H1 (cell line): ENCODE data around the gene UBL4A. TPM values are rescaled to one million over a fixed set of nuclear protein-coding genes. Genes with fewer than 3 reads are reported as not detected.

Experiments
- CTCF ChIA-PET: fragments of 300-600 bp; sonication (Branson Sonifier 250); formaldehyde crosslinking; loops from one replicate; lab custom pipeline; 2021; ENCODE audit not compliant: partially characterized antibody; lab: Charles Lee
- POLR2A ChIA-PET: fragments of 300-600 bp; sonication (Branson Sonifier 250); formaldehyde crosslinking; loops from one replicate; lab custom pipeline; 2021; ENCODE audit warnings: inconsistent platforms; ENCODE audit not compliant: partially characterized antibody; lab: Charles Lee
- DNase-seq, 2 experiments: peaks; one replicate each; pipeline versions ENCODE4 v3.0.0 to v3.0.0-alpha.2; 2010 to 2022; ENCODE audit warnings: low spot score in 2 of 2, low read depth in 1 of 2, mixed read lengths in 1 of 2
- FAIRE-seq: peaks from 2 replicates; lab custom pipeline; 2011; peaks lifted over from hg19 to GRCh38; lab: Jason Lieb, UNC
- H2AFZ ChIP-seq: 2 replicates; pipeline ENCODE4 v1.8.1; 2012; ENCODE audit warnings: low read length, inconsistent platforms
- H2AK5ac ChIP-seq: 2 replicates; pipeline ENCODE4 v1.6.1; 2013; ENCODE audit warnings: low read depth, low read length
- H2BK120ac ChIP-seq: replicated peaks from 2 replicates; pipeline ENCODE3; 2013; ENCODE audit warnings: low read depth, low read length, inconsistent platforms
- H2BK12ac ChIP-seq: 2 replicates; pipeline ENCODE4 v1.6.1; 2013; ENCODE audit warnings: low read depth, low read length
- H2BK15ac ChIP-seq: 2 replicates; pipeline ENCODE4 v1.6.1; 2013; ENCODE audit warnings: low read length
- H2BK20ac ChIP-seq: 2 replicates; pipeline ENCODE4 v1.6.1; 2013; ENCODE audit warnings: low read length
- H2BK5ac ChIP-seq: 2 replicates; pipeline ENCODE4 v1.6.1; 2013; ENCODE audit warnings: low read depth, low read length
- H3K14ac ChIP-seq: 2 replicates; pipeline ENCODE4 v1.6.1; 2013; ENCODE audit warnings: inconsistent platforms; ENCODE audit not compliant: insufficient read length
- H3K18ac ChIP-seq: 2 replicates; pipeline ENCODE4 v1.6.1; 2013; ENCODE audit warnings: low read length; ENCODE audit errors: extremely low read depth
- H3K23ac ChIP-seq: 2 replicates; pipeline ENCODE4 v1.6.1; 2013; ENCODE audit warnings: inconsistent platforms; ENCODE audit not compliant: insufficient read length
- H3K23me2 ChIP-seq: 2 replicates; pipeline ENCODE4 v1.6.1; 2013; ENCODE audit warnings: low read depth, low read length
- H3K27ac ChIP-seq: 2 replicates; pipeline ENCODE4 v1.6.1; 2011; ENCODE audit warnings: low read depth, low read length, inconsistent platforms
- H3K27me3 ChIP-seq, 4 experiments: replicated peaks in 1 of 4; 1 replicate in 1 of 4; 2 replicates in 3 of 4; pipeline versions ENCODE4 v1.6.1 to v1.8.1; 2011 to 2013; ENCODE audit warnings: low read length in 3 of 4, mild to moderate bottlenecking in 3 of 4, inconsistent platforms in 2 of 4, mixed read lengths in 2 of 4, moderate library complexity in 1 of 4; ENCODE audit not compliant: control insufficient read depth in 3 of 4, insufficient read depth in 3 of 4; ENCODE audit errors: extremely low read depth in 1 of 4
- H3K36me3 ChIP-seq, 4 experiments: 2 replicates each; pipeline versions ENCODE4 v1.6.1 to v1.8.1; 2011 to 2013; ENCODE audit warnings: mild to moderate bottlenecking in 4 of 4, low read length in 3 of 4, moderate library complexity in 2 of 4, control low read depth in 1 of 4, inconsistent platforms in 1 of 4; ENCODE audit not compliant: insufficient read depth in 4 of 4, control insufficient read depth in 2 of 4
- H3K4ac ChIP-seq: replicated peaks from 2 replicates; pipeline ENCODE3; 2013; ENCODE audit warnings: low read length, low read depth, mixed read lengths, inconsistent platforms; ENCODE audit not compliant: insufficient read length
- H3K4me1 ChIP-seq, 4 experiments: replicated peaks in 1 of 4; 1 replicate in 1 of 4; 2 replicates in 3 of 4; pipeline versions ENCODE4 v1.6.1 to v1.8.1; 2011 to 2013; ENCODE audit warnings: low read length in 3 of 4, inconsistent platforms in 2 of 4, mixed read lengths in 1 of 4; ENCODE audit not compliant: insufficient read depth in 4 of 4, control insufficient read depth in 3 of 4
- H3K4me2 ChIP-seq, 2 experiments: 2 replicates each; pipeline versions ENCODE4 v1.6.1 to v1.8.1; 2011 to 2013; ENCODE audit warnings: low read depth in 2 of 2, low read length in 2 of 2, control low read depth in 1 of 2, inconsistent platforms in 1 of 2, mild to moderate bottlenecking in 1 of 2; ENCODE audit not compliant: insufficient read depth in 1 of 2
- H3K4me3 ChIP-seq, 4 experiments: fragments of 200-600, 300-600 bp in 1 of 4; sonication (generic), shearing (Covaris generic), sonication (Bioruptor Twin) in 1 of 4; 2 replicates each; pipeline versions ENCODE4 v1.5.1 to v1.8.1; 2011 to 2016; ENCODE audit warnings: low read length in 4 of 4, low read depth in 3 of 4, control low read depth in 2 of 4, inconsistent platforms in 2 of 4, mild to moderate bottlenecking in 2 of 4, mixed read lengths in 1 of 4, moderate library complexity in 1 of 4; ENCODE audit not compliant: insufficient read depth in 2 of 4; ENCODE audit errors: extremely low read depth in 1 of 4
- H3K56ac ChIP-seq: replicated peaks from 2 replicates; pipeline ENCODE3; 2013; ENCODE audit warnings: low read depth, mild to moderate bottlenecking, mixed read lengths, low read length, inconsistent platforms; ENCODE audit not compliant: insufficient read length
- H3K79me1 ChIP-seq: 2 replicates; pipeline ENCODE4 v1.6.1; 2013; ENCODE audit warnings: low read depth, low read length, control low read depth
- H3K79me2 ChIP-seq, 2 experiments: 2 replicates each; pipeline versions ENCODE4 v1.6.1 to v1.8.1; 2012 to 2013; ENCODE audit warnings: low read length in 2 of 2, mild to moderate bottlenecking in 2 of 2, inconsistent platforms in 1 of 2; ENCODE audit not compliant: insufficient read depth in 2 of 2, control insufficient read depth in 1 of 2
- H3K9ac ChIP-seq, 4 experiments: replicated peaks in 1 of 4; 1 replicate in 1 of 4; 2 replicates in 3 of 4; pipeline versions ENCODE4 v1.6.1 to v1.8.1; 2011 to 2013; ENCODE audit warnings: low read depth in 3 of 4, low read length in 3 of 4, control low read depth in 2 of 4, mild to moderate bottlenecking in 2 of 4, moderate library complexity in 2 of 4, inconsistent platforms in 1 of 4; ENCODE audit errors: extremely low read depth in 1 of 4
- H3K9me3 ChIP-seq, 2 experiments: 2 replicates each; pipeline versions ENCODE4 v1.6.1 to v1.8.1; 2012 to 2013; ENCODE audit warnings: mild to moderate bottlenecking in 2 of 2, moderate library complexity in 2 of 2, control low read depth in 1 of 2, inconsistent platforms in 1 of 2, low read depth in 1 of 2, low read length in 1 of 2, mixed read lengths in 1 of 2; ENCODE audit not compliant: insufficient read depth in 2 of 2
- H4K20me1 ChIP-seq, 2 experiments: replicated peaks in 1 of 2; 2 replicates each; pipeline versions ENCODE3 to v1.8.1; 2011 to 2013; ENCODE audit warnings: inconsistent platforms in 2 of 2, low read length in 2 of 2, mild to moderate bottlenecking in 1 of 2; ENCODE audit not compliant: insufficient read depth in 2 of 2, control insufficient read depth in 1 of 2
- H4K5ac ChIP-seq: 2 replicates; pipeline ENCODE4 v1.6.1; 2013; ENCODE audit warnings: low read length, low read depth, mixed read lengths, inconsistent platforms; ENCODE audit not compliant: insufficient read length
- H4K8ac ChIP-seq: 2 replicates; pipeline ENCODE4 v1.8.0; 2013; ENCODE audit warnings: mild to moderate bottlenecking, moderate library complexity, low read length, inconsistent platforms; ENCODE audit not compliant: insufficient read depth; ENCODE audit errors: extremely low read depth
- H4K91ac ChIP-seq: replicated peaks from 2 replicates; pipeline ENCODE3; 2013; ENCODE audit warnings: low read length, mixed read lengths, inconsistent platforms; ENCODE audit not compliant: insufficient read length
- ATF2 ChIP-seq: IDR thresholded peaks from 2 replicates; pipeline ENCODE4 v1.6.1; 2012; ENCODE audit warnings: low read length, inconsistent platforms
- CBX8 ChIP-seq: fragments of 300-800, 300-1000 bp; sonication (generic); IDR thresholded peaks from 2 replicates; pipeline ENCODE4 v1.7.1; 2016; ENCODE audit warnings: low read depth, low read length, borderline replicate concordance
- CTBP2 ChIP-seq: IDR thresholded peaks from 2 replicates; pipeline ENCODE4 v1.7.0; 2011; ENCODE audit warnings: borderline replicate concordance, mild to moderate bottlenecking, moderate library complexity, mixed read lengths, low read length; ENCODE audit not compliant: insufficient read depth, insufficient read length
- E2F6 ChIP-seq: IDR thresholded peaks from 2 replicates; pipeline ENCODE4 v1.6.1; 2012; ENCODE audit warnings: inconsistent platforms
- JUND ChIP-seq: IDR thresholded peaks from 2 replicates; pipeline ENCODE4 v1.6.1; 2011; ENCODE audit warnings: mild to moderate bottlenecking, improper control_type of control experiment, low read length
- KDM1A ChIP-seq: fragments of 200-600, 300-600 bp; sonication (generic); IDR thresholded peaks from 2 replicates; pipeline ENCODE4 v1.7.1; 2016; ENCODE audit warnings: mild to moderate bottlenecking, low read length, borderline replicate concordance
- PHF8 ChIP-seq: fragments of 200-600 bp; sonication (generic); conservative IDR thresholded peaks from 2 replicates; pipeline ENCODE4 v1.7.1; 2012; ENCODE audit warnings: low read depth, mild to moderate bottlenecking, inconsistent platforms, low read length, moderate library complexity
- POLR2AphosphoS5 ChIP-seq: IDR thresholded peaks from 2 replicates; pipeline ENCODE4 v1.6.1; 2011; ENCODE audit warnings: low read depth, low read length
- SP1 ChIP-seq: IDR thresholded peaks from 2 replicates; pipeline ENCODE4 v1.6.1; 2011; ENCODE audit warnings: low read depth, low read length
- WGBS, 2 experiments: shearing (Covaris generic) in 1 of 2; methylation state at CpG; one replicate each; pipeline versions ENCODE4 v1.1.6 to v1.1.7; 2013 to 2015; ENCODE audit warnings: low lambda C conversion rate in 2 of 2, mixed read lengths in 2 of 2, inconsistent platforms in 1 of 2, low coverage in 1 of 2, missing lambda C conversion rate in 1 of 2; ENCODE audit not compliant: insufficient replicate concordance in 2 of 2, insufficient coverage in 1 of 2, insufficient read length in 1 of 2; ENCODE audit errors: extremely low coverage in 1 of 2, missing lambda C conversion rate in 1 of 2; 5-methylcytosine and 5-hydroxymethylcytosine counted together
- polyA plus RNA-seq, 7 experiments: library from polyadenylated mRNA; depleted of rRNA in 3 of 7; stranded (reverse) in 5 of 7; unstranded in 2 of 7; fragments of >200 nt in 5 of 7; fragments of 200-250 nt in 2 of 7; gene quantifications; 1 replicate in 5 of 7; 2 replicates in 1 of 7; 4 replicates in 1 of 7; pipeline versions ENCODE4 v1.2.1 to v1.2.3, GENCODE V29; 2011 to 2013; ENCODE audit warnings: missing spikeins in 2 of 7, mixed read lengths in 2 of 7
- total RNA-seq: library from RNA; stranded (reverse); fragmentation: NEBNext Ultra II Directional; extraction: Animal tissue kit (Norgen Biotek cat#: 25700); gene quantifications from 2 replicates; pipeline ENCODE4 v1.2.1, GENCODE V29; 2021

Gene UBL4A
- total and polyA plus RNA-seq, 2 of the 8 experiments (the other 6 are each of a cell fraction or from before 2014, with no cell fraction given): 23.1 to 31.7 TPM

- Histone ChIP-seq H4K91ac (no peak overlapping the region), H3K4ac (no peak overlapping the region), H3K9ac (no peak overlapping the region), H3K4me3 (no peak overlapping the region), H3K9me3 (no peaks in the 10 kb centered on the region), H3K27ac (no peak overlapping the region), H2BK12ac (no peak overlapping the region), H3K79me1 (no peaks in the 10 kb centered on the region; the same call in 1 of the 2 replicates), H4K5ac (no peak overlapping the region), H3K14ac (no peak overlapping the region), H3K4me1 (peaks cover 0 to 9% (median 5%) of the 10 kb centered on the region in 4 experiments; a peak in 6 of 7 replicates), H2BK20ac (no peak overlapping the region), H3K23me2 (peaks cover 6% of the 10 kb centered on the region; the same call in 1 of the 2 replicates), H2BK15ac (no peak overlapping the region), H3K18ac (no peak overlapping the region), H2BK120ac (no peak overlapping the region), H3K4me2 (no peak overlapping the region), H3K56ac (no peak overlapping the region), H4K8ac (no peak overlapping the region), H3K79me2 (peaks cover 0 to 17% of the 10 kb centered on the region in 2 experiments; a peak in 2 of 4 replicates), H3K23ac (no peak overlapping the region), H3K36me3 (peaks cover 0 to 27% (median 11%) of the 10 kb centered on the region in 4 experiments; a peak in 5 of 8 replicates), H2AK5ac (no peak overlapping the region), H4K20me1 (peaks cover 0 to 13% of the 10 kb centered on the region in 2 experiments), H2AFZ (no peak overlapping the region), H3K27me3 (no peaks in the 10 kb centered on the region), H2BK5ac (no peak overlapping the region)
- no peak for FAIRE-seq
- no peak for DNase-seq
- 87% methylated on average over 13 of the region's 21 CpGs; no CpG with 5 or more reads in 1 of the 2 experiments for WGBS, 2 experiments
- CTCF ChIA-PET: interaction anchor here (0.6 to 1.5 kb wide), 3 partner anchors 12 to 43 kb away, joined by 3 to 4 read pairs (median 3); no protein-coding TSS in a partner anchor
- POLR2A ChIA-PET: interaction anchor here (0.8 to 2.9 kb wide), 6 partner anchors 36 to 80 kb away, joined by 3 to 9 read pairs (median 6); partner anchors contain the start of genes LAGE3, RPL10 and UBL4A
- TF ChIP-seq CBX8 (no peak), PHF8 (no peak), CTBP2 (no peak), ATF2 (no peak), E2F6 (no peak), POLR2AphosphoS5 (no peak), KDM1A (no peak), SP1 (no peak), JUND (no peak)
These were observed 44.3 kb downstream of the UBL4A start for GRCh38 chrX:154441984-154442707.
